Mammary epithelial cell (primary cell): ENCODE data around the gene PRPSAP1.

Experiments
- EZH2 ChIP-seq: IDR thresholded peaks from 2 replicates; pipeline ENCODE4 v1.6.1; 2012; ENCODE audit warnings: low read length, inconsistent platforms, borderline replicate concordance
- TF ChIP-seq, protein P1 (sequence below), 2 donors: IDR thresholded peaks in 1 of 2; conservative IDR thresholded peaks in 1 of 2; 2 replicates each; pipeline ENCODE4 v1.5.1; 2011 to 2012; ENCODE audit warnings: inconsistent platforms in 2 of 2, low read length in 2 of 2, mild to moderate bottlenecking in 2 of 2, control low read depth in 1 of 2, low read depth in 1 of 2; ENCODE audit not compliant: insufficient read depth in 1 of 2; ENCODE audit errors: extremely low read depth in 1 of 2

DNA sequence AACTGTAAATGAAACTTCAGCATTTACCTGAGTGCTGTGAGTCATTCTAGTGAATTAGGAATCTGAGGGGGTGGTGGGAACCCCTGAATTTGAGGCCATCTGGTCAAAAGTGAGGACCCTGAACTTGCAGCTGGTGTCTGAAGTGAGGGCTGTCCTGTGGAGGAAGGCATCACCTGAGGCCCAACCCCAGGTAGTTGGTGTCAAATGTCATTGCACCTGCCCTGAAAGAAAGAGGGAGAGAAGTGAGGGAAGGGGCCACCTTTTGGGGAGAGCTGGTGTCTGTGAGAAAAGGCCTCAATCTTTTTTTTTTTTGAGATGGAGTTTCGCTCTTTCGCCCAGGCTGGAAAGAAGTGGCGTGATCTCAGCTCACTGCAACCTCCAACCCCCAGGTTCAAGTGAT, 12.5 kb upstream of the PRPSAP1 start:
- TF ChIP-seq, protein P1, sequence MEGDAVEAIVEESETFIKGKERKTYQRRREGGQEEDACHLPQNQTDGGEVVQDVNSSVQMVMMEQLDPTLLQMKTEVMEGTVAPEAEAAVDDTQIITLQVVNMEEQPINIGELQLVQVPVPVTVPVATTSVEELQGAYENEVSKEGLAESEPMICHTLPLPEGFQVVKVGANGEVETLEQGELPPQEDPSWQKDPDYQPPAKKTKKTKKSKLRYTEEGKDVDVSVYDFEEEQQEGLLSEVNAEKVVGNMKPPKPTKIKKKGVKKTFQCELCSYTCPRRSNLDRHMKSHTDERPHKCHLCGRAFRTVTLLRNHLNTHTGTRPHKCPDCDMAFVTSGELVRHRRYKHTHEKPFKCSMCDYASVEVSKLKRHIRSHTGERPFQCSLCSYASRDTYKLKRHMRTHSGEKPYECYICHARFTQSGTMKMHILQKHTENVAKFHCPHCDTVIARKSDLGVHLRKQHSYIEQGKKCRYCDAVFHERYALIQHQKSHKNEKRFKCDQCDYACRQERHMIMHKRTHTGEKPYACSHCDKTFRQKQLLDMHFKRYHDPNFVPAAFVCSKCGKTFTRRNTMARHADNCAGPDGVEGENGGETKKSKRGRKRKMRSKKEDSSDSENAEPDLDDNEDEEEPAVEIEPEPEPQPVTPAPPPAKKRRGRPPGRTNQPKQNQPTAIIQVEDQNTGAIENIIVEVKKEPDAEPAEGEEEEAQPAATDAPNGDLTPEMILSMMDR (conservative IDR thresholded peaks at IDR 0.05 in 1 of 2, IDR thresholded peaks at IDR 0.05 in 1 of 2; ENCODE audit: extremely low read depth in 1 of 2, insufficient read depth in 1 of 2, low read depth in 1 of 2, low read length in 2 of 2) = no peak
- no peak for TF ChIP-seq EZH2
